DMS53 treated with DMSO at 0.1 percent for 48 hours (cell line): ENCODE data around the gene NPEPL1.
"Not testable (repeated sequence)": the region's sequence is repeated elsewhere in the genome, so short reads cannot be mapped to it uniquely, and the experiment has no call there.

Experiments used
- DNase-seq: peaks from one replicate; lab custom pipeline; 2025; ENCODE audit not compliant: unreplicated experiment; lab: John Stamatoyannopoulos, UW

Gene NPEPL1

DNA sequence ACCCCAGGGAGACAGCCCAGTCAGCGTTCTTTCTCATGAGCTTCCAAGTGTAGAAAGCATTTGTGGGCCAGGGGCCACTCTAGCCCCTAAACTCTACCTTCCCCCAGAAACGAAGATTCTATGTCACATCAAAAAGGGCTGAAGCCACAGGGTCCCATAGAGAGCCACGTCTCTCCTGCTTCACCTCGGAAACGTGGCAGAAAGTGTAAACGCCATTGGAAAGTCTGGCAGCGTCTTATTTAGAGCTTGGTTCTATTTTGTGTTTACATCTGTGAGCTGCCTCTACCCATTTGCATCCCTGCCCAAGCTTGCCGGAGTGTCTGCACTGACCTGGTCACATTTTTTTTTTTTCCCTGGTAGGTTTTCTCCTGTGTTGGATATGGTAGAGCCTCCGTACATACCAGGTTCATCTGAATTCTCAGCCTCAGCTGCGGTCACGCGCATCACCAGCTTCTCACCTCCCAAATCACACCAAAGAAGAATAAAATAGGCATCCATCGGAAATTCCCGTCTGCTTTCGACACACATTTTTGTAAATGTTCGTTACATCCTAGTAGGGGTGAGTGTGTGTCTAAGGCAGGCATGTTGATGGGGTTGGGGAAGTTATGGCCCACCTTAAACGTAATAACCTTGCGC is 62.6 kb downstream of the NPEPL1 start:
- DNase-seq, result no peak

DNA sequence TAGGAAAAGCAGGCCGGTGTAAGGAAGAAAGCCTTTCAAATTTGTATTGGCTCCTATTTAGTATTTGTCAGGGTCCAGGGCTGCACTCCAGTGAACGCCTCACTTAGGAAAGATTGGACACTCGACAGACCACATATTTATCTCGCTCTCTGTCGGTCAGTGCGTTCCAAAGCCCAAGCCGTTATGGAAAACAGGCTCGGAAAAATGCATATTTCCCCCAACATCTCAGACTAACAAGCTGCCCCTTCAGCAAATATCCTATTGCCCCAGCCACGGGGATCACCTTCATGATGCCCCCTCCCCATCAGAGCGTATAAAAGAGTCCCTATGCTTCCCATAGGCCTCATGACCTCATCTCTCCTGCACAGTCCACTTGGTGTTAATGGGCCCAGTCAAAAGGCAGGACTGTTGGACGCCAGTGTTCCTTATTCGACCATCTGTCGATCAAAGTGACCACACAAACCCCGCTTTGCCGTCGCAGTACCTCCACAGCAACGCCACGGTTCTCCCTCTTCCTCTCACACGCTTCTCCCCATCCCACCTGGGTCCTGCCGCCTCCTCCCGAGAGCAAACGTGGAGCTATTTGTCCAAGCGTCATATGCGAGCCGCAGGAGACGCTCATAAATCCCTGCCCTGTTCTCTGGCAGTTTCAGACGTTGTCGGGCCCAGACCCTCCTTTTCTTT is 63.3 kb downstream of the NPEPL1 start:
- no peak for DNase-seq

DNA sequence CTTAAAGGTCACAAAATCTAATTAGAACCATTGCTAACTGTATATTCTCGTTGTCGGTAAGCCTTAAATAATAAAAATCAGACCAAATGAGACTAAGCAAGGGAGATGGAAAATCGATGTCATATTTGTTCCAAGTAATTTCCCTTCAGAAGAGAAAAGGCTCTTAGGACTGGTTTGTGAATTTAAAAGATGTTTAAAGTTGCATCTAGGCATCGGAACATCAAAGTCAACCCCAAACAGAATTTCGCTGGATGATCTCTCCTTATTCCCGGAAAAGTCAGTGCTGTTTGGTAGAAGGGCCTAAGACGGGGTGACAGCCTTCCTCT is 63.8 kb downstream of the NPEPL1 start:
- no peak for DNase-seq

DNA sequence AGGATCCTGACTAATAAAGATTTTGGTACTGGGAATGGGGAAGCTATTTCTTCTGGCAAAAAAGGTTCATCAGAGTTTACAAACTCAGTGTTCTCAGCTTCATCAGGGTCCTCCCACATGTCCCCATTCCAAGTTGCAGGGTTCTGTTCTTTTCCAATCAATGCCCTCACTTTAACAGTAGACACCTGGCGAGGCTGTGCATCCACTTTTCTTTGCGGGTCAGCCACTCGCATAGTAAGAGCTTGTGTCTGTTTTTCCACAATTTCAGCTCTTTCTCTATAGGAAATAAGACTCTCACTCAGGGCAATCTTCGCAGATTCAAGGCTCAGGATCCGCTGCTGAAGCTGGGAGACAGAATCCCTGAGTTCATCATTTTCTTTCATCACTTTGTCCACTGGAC is 65.0 kb downstream of the NPEPL1 start:
- not testable (repeated sequence) for DNase-seq

DNA sequence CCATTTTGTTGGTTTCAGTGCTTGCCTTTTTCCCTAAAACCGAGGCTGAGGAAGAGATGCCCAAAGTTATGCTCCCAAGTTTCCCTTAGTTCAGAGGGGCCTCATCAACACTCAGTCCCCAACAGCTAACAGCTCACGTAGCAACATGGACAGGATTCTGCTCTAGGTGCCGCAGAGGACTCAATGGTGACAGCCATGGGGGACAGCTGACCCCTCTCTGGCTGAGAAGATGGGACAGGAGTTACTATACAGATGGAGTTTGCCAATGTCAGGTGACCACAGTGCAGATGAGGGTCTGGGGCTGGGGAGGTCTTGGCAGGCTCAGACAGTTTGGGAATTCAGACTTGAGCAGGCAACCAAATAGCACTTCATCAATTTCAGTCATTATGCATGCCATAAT is 67.3 kb downstream of the NPEPL1 start:
- DNase-seq, result no peak

DNA sequence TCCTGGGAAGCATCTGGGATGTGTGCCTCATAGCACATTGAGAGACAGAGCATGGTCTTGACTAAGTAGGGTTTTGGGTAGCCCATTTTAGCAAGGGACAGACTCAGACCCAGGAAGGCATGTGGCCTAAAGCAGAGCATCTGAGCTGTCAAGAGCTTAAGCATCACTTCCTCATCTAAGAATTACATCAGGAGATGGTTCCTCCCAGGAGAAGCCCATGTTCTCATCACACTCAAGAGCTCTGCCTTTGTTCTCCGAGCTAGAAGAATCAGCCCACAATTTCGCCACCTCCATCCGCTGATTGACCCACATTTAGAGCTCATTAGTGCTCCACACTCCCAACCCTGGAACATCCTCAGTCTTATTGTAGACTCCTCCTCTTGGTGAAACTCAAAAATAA is 68.3 kb downstream of the NPEPL1 start:
- DNase-seq, result no peak

DNA sequence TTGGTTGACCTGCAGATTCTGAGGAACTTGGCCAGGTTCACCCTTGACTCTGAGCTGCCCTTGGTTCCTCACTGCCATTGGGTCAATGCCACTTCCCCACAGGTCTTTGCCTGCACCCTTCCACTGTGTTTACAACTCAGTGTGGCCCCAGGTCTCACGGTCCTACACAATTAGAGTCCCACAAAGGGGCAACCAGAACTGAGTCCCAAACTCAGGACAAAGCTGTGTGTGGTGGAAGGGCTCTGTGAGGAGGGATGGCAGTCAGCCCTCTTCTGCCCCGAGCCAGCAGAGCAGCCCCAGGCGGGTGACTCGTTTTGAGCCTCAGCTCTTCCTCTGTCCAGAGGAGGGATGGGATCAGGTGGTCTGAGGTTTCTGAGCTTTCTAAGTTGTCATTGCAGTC is 69.5 kb downstream of the NPEPL1 start:
- DNase-seq, result no peak

DNA sequence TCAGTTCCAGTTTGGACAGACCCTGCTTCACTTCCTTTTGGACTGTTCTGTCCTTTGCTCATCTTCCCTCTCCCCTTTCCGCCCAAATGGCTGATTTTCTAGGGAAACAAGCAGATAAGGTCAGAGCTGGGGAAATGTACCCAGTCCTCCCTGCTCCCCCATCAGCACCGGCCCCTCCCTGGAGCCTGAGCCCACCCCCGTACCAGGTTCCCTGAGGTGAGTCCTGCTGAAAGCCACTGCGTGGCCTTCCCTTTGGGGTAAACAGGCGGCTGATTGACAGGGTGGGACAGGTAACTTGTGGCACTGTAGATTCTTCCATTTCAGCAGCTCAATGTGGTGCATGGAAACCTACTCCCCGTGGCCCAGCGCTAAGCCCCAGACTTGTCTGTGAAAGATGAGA is 70.5 kb downstream of the NPEPL1 start:
- DNase-seq, result no peak
